ENCODE measurements around the gene ZNF451. TPM values are rescaled to one million over a fixed set of nuclear protein-coding genes. Genes with fewer than 3 reads are reported as not detected.

The ZNF451 gene
- total RNA-seq, 1 experiment from 2014 or later = 50.6 TPM

DNA sequence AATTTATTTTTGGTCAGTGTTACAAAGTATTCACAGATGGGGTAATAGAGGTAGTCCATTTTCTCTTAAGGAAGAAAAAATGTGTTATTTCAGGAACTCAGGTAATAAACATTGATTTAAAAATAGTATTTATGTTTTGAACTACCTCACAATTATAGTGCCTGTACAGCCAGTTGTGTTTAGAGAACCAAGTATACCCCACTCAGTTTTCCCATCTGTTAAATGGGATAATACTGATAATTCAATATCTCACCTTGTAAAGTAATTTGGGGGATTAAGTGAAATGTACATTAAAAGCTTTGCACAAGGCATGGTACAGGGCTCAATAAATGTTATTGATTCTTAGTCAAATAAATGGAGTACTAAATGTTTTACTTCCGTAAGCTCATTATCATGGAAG lies 4.7 kb downstream of the ZNF451 start:
- peaks cover 35% of the 10 kb centered on the region for H4K20me1 ChIP-seq (ENCODE audit: insufficient read depth)
- CTCF ChIA-PET = interaction anchor here (0.7 kb wide), 1 partner anchor 156 kb away, joined by 17 read pairs; no protein-coding TSS in a partner anchor

DNA sequence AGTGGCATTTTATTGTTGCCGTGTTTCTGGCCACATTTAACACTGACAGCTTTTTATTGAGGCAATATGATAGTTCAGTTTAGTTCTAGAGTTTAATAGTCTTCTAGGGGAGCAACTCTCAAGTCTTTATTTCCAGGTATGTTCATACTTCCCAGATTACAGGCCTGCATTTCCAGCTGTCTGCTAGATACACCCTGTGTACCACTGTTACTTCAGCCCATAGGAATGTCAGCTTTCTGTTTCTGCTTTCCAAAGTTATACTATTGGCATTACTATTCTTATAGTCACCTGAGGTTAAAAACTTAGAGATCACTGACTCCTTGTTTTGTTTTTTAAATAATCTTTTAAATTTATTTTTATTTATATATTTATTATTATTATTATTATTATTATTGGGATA lies 7.6 kb downstream of the ZNF451 start:
- intact Hi-C loops (cut with micrococcal nuclease; ENCODE audit: unreplicated experiment) = no loop called here
- no peak for DNase-seq
- BruUV-seq (replicated peaks) = no TSS peak

More for the DNA sequence above, 4.7 kb downstream of the ZNF451 start:
- Histone ChIP-seq H3K4me3 (no peak overlapping the region), H3F3A (ENCODE audit: insufficient read depth, low read depth) (0 out of 2 replicates have a peak, but pooled peaks cover 6% of the 10 kb centered on the region), H3K79me2 (ENCODE audit: low read depth) (peaks cover 57% of the 10 kb centered on the region), H2AFZ (no peak overlapping the region), H3K27ac (no peak overlapping the region), H3K9me2 (ENCODE audit: insufficient read depth) (no peaks in the 10 kb centered on the region), H3K27me3 (ENCODE audit: insufficient read depth, low read depth) (no peaks in the 10 kb centered on the region), H3K4me1 (replicated peaks; ENCODE audit: insufficient read depth) (peaks cover 13% of the 10 kb centered on the region), H3K36me3 (ENCODE audit: low read depth) (peaks cover 43% of the 10 kb centered on the region), H3K4me2 (no peak overlapping the region), H3K9me3 (ENCODE audit: insufficient read depth, low read depth) (no peaks in the 10 kb centered on the region)
- no peak for TF ChIP-seq EZH2 (IDR thresholded peaks at IDR 0.05; ENCODE audit: low read depth)
- TF ChIP-seq, protein P1, sequence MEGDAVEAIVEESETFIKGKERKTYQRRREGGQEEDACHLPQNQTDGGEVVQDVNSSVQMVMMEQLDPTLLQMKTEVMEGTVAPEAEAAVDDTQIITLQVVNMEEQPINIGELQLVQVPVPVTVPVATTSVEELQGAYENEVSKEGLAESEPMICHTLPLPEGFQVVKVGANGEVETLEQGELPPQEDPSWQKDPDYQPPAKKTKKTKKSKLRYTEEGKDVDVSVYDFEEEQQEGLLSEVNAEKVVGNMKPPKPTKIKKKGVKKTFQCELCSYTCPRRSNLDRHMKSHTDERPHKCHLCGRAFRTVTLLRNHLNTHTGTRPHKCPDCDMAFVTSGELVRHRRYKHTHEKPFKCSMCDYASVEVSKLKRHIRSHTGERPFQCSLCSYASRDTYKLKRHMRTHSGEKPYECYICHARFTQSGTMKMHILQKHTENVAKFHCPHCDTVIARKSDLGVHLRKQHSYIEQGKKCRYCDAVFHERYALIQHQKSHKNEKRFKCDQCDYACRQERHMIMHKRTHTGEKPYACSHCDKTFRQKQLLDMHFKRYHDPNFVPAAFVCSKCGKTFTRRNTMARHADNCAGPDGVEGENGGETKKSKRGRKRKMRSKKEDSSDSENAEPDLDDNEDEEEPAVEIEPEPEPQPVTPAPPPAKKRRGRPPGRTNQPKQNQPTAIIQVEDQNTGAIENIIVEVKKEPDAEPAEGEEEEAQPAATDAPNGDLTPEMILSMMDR (conservative IDR thresholded peaks at IDR 0.05) = no peak
- DNase-seq = no peak
- intact Hi-C loops (cut with micrococcal nuclease; ENCODE audit: unreplicated experiment) = no loop called here
- BruUV-seq (replicated peaks) = no TSS peak
- POLR2A ChIA-PET (ENCODE audit: unreplicated experiment) = no interaction called here

DNA sequence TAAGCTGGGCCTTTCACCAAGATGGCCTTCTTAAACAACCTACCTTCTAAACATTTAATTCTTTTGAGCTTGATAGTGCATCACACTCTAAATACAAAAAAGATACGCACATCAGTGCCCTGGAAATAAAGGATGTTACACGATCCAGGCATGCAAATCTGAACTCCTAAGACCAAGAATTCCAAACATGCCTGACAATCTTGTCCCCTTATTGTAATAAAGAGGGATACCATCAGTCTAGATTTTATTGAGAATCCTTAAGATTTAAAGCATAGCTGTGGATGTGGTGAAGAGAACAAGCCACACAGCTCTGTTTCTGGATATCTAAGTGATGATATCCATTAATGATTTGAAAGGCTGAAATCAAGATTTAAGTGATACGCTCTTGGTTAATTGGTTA lies 13.0 kb downstream of the ZNF451 start:
- Histone ChIP-seq H3K36me3 (ENCODE audit: low read depth) (peaks cover 56% of the 10 kb centered on the region), H3K4me3 (no peak overlapping the region)
- CTCF ChIA-PET = no interaction called here

More for the DNA sequence above, 7.6 kb downstream of the ZNF451 start:
- Histone ChIP-seq H3K4me3 (no peak overlapping the region), H3F3A (ENCODE audit: insufficient read depth, low read depth) (0 out of 2 replicates have a peak, but pooled peaks cover 6% of the 10 kb centered on the region), H3K27me3 (ENCODE audit: insufficient read depth, low read depth) (no peaks in the 10 kb centered on the region), H3K9me3 (ENCODE audit: insufficient read depth, low read depth) (no peaks in the 10 kb centered on the region), H4K20me1 (ENCODE audit: insufficient read depth) (peaks cover 26% of the 10 kb centered on the region), H3K79me2 (ENCODE audit: low read depth) (peaks cover 47% of the 10 kb centered on the region), H3K4me2 (no peak overlapping the region), H3K36me3 (ENCODE audit: low read depth) (peaks cover 60% of the 10 kb centered on the region), H3K27ac (no peak overlapping the region), H2AFZ (no peak overlapping the region), H3K9me2 (ENCODE audit: insufficient read depth) (no peaks in the 10 kb centered on the region), H3K4me1 (replicated peaks; ENCODE audit: insufficient read depth) (peaks cover under 1% of the 10 kb centered on the region; the same call in 1 of the 2 replicates)
- TF ChIP-seq, protein P1 (conservative IDR thresholded peaks at IDR 0.05) = no peak
- no peak for TF ChIP-seq EZH2 (IDR thresholded peaks at IDR 0.05; ENCODE audit: low read depth)
- POLR2A ChIA-PET (ENCODE audit: unreplicated experiment) = no interaction called here
- CTCF ChIA-PET = no interaction called here

More for the DNA sequence above, 13.0 kb downstream of the ZNF451 start:
- H4K20me1 ChIP-seq (ENCODE audit: insufficient read depth) = peaks cover 11% of the 10 kb centered on the region
- DNase-seq = no peak
- no peak overlapping the region for H2AFZ ChIP-seq
- H3K9me2 ChIP-seq (ENCODE audit: insufficient read depth) = no peaks in the 10 kb centered on the region
- H3K9me3 ChIP-seq (ENCODE audit: insufficient read depth, low read depth) = no peaks in the 10 kb centered on the region
- peaks cover 10% of the 10 kb centered on the region; the same call in 1 of the 2 replicates for H3K79me2 ChIP-seq (ENCODE audit: low read depth)
- H3K27ac ChIP-seq = no peak overlapping the region
- no TSS peak for BruUV-seq (replicated peaks)
- H3K4me1 ChIP-seq (replicated peaks; ENCODE audit: insufficient read depth) = no peaks in the 10 kb centered on the region
- TF ChIP-seq, protein P1 (conservative IDR thresholded peaks at IDR 0.05) = no peak
- TF ChIP-seq EZH2 (IDR thresholded peaks at IDR 0.05; ENCODE audit: low read depth) = no peak
- no peaks in the 10 kb centered on the region for H3K27me3 ChIP-seq (ENCODE audit: insufficient read depth, low read depth)
- H3K4me2 ChIP-seq = no peak overlapping the region
- H3F3A ChIP-seq (ENCODE audit: insufficient read depth, low read depth) = no peaks in the 10 kb centered on the region
- intact Hi-C loops (cut with micrococcal nuclease; ENCODE audit: unreplicated experiment) = no loop called here
- POLR2A ChIA-PET (ENCODE audit: unreplicated experiment) = no interaction called here
